22Rv1 (cell line): ENCODE measurements around the gene RFT1.

Experiments used
- H3K27ac ChIP-seq: fragments of 450-650 bp; 2 replicates; pipeline ENCODE4 v1.5.1; 2017
- CTCF ChIP-seq: fragments of 450-650 bp; IDR thresholded peaks from 2 replicates; pipeline ENCODE4 v1.5.1; 2017; ENCODE audit warnings: mild to moderate bottlenecking
- ZFX ChIP-seq: fragments of 450-650 bp; IDR thresholded peaks from 2 replicates; pipeline ENCODE4 v1.6.1; 2017; ENCODE audit warnings: antibody characterized with exemption, borderline replicate concordance

RFT1 gene

GRCh38 chr3:53167418-53168174 lies 37.4 kb upstream of the RFT1 start:
- H3K27ac ChIP-seq = no peak overlapping the region
- TF ChIP-seq CTCF = no peak
- TF ChIP-seq ZFX = no peak

GRCh38 chr3:53166781-53167291 lies 36.6 kb upstream of the RFT1 start:
- TF ChIP-seq ZFX (no peak), CTCF (no peak)
- H3K27ac ChIP-seq = no peak overlapping the region

GRCh38 chr3:53166206-53166605 lies 36.0 kb upstream of the RFT1 start:
- H3K27ac ChIP-seq = no peak overlapping the region
- TF ChIP-seq ZFX (no peak), CTCF (no peak)

GRCh38 chr3:53164911-53165310 lies 34.7 kb upstream of the RFT1 start:
- TF ChIP-seq ZFX (no peak), CTCF (no peak)
- peak overlapping the region; percentile 94 for H3K27ac ChIP-seq

- peak overlapping the region; percentile 94; the same call in 1 of the 2 replicates for H3K27ac ChIP-seq
- TF ChIP-seq CTCF (no peak), ZFX (no peak)
Measured at GRCh38 chr3:53163444-53164387, 33.5 kb upstream of the RFT1 start.

GRCh38 chr3:53162672-53163443 lies 32.6 kb upstream of the RFT1 start:
- H3K27ac ChIP-seq = peak overlapping the region; percentile 94
- TF ChIP-seq ZFX = no peak
- TF ChIP-seq CTCF = no peak
